Peyer's patch (tissue), 4 donors: ENCODE data around the gene DCAF6. TPM values are rescaled to one million over a fixed set of nuclear protein-coding genes. Genes with fewer than 3 reads are reported as not detected.

Experiments
- DNase-seq, 3 donors: peaks; one replicate each; pipeline ENCODE4 v3.0.0-alpha.2; 2017 to 2019
- H3K27ac ChIP-seq, 4 donors: fragments of 200-600 bp; sonication (generic); one replicate each; pipeline ENCODE4 v1.5.1; 2016 to 2019
- H3K27me3 ChIP-seq, 2 donors: fragments of 200-600 bp; sonication (generic); one replicate each; pipeline ENCODE4 v1.5.1; 2019
- H3K36me3 ChIP-seq, 3 donors: fragments of 200-600 bp; sonication (generic); one replicate each; pipeline ENCODE4 v1.5.1; 2016 to 2019
- H3K4me1 ChIP-seq, 4 donors: fragments of 200-600 bp; sonication (generic); one replicate each; pipeline ENCODE4 v1.5.1; 2016 to 2019
- H3K4me3 ChIP-seq, 4 donors: fragments of 200-600 bp; sonication (generic); 1 replicate in 3 of 4; 2 replicates in 1 of 4; pipeline ENCODE4 v1.5.1; 2016 to 2019; ENCODE audit warnings: mild to moderate bottlenecking in 1 of 4
- H3K9me3 ChIP-seq, 4 donors: fragments of 200-600 bp; sonication (generic); one replicate each; pipeline ENCODE4 v1.5.1; 2016 to 2019; ENCODE audit warnings: mild to moderate bottlenecking in 1 of 4
- CTCF ChIP-seq, 6 experiments: fragments of 450-650 bp in 4 of 6; fragments of 200-600 bp in 2 of 6; sonication (generic) in 1 of 6; IDR thresholded peaks; one replicate each; pipeline ENCODE4 v1.5.1; 2017 to 2019; ENCODE audit warnings: antibody characterized with exemption in 6 of 6, mild to moderate bottlenecking in 3 of 6, moderate library complexity in 1 of 6
- POLR2A ChIP-seq, 2 donors: fragments of 450-650 bp; IDR thresholded peaks; one replicate each; pipeline ENCODE4 v1.5.1; 2017; ENCODE audit warnings: antibody characterized with exemption in 2 of 2, mild to moderate bottlenecking in 2 of 2, moderate library complexity in 2 of 2
- total RNA-seq, 4 donors: library from RNA; depleted of rRNA; stranded (reverse); fragments of >200 nt; gene quantifications; one replicate each; pipeline ENCODE4 v1.1.0, GENCODE V29; 2016

DCAF6 gene
- total RNA-seq, 4 donors from 2014 or later = 106 to 139 (median 114) TPM

DNA sequence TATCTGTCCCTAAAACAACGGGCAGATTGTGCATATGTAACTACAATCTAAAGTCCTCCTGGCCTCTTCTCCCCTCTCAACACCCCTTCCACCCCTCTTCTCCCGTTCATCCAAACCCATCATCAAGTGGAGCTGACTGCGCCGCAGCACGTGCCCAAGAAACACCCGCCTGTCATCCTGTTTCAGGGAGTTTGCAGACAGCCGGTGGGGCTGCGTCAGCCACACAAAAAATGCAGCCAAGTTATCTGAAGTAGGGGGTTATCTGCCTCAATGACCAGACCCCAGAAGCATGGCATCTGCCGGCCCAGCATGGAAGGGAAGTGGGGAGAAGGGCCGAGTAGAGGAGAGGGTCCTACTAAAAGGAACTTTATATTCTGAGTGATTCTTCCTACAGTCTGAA, 151.2 kb downstream of the DCAF6 start:
- no peak for DNase-seq
- Histone ChIP-seq H3K27me3 (no peaks in the 10 kb centered on the region), H3K4me1 (no peaks in the 10 kb centered on the region), H3K4me3 (no peak overlapping the region), H3K36me3 (no peaks in the 10 kb centered on the region), H3K9me3 (no peaks in the 10 kb centered on the region), H3K27ac (no peak overlapping the region)
- no peak for TF ChIP-seq CTCF (IDR thresholded peaks at IDR 0.05)
- no peak for TF ChIP-seq POLR2A (IDR thresholded peaks at IDR 0.05)

DNA sequence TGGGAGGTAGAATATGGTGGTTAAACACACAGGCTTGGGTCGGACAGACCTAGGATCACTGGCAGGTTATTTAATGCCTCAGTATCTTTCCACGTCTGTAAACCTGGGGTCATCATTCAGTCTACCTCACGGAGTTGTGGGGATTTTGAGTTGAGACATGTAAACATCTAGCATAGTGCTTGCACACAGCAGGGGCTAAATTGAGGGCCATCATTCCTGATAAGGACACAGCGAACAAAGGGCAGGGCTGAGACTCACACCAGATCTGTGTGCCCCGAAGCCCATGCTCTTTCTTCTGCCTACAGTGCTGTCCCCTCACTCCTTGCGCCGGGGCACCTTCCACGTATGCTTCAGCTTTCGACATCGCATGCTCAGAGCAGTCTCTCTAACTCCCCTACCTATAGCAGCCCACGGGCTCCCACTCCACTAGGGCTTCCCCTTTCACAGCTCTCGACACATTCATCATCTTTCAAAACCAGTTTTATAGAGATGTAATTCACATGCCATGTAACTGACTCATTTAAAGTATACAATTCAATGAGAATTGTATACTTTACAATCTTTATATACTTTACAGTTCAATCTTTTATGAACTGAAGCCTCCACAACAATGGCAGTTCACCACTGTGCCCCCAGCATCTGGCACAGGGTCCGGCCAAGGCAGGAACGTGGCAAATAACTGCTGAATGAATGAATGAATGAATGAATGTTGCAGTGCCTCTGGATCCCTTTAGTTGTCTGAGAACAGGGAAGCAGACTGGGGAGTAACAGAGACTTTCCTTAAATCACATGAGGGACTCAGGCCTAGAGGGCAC, 152.2 kb downstream of the DCAF6 start:
- TF ChIP-seq CTCF (IDR thresholded peaks at IDR 0.05) (no peak), POLR2A (IDR thresholded peaks at IDR 0.05) (no peak)
- Histone ChIP-seq H3K4me3 (no peak overlapping the region), H3K27me3 (no peaks in the 10 kb centered on the region), H3K27ac (no peak overlapping the region), H3K4me1 (no peaks in the 10 kb centered on the region), H3K9me3 (no peaks in the 10 kb centered on the region), H3K36me3 (no peaks in the 10 kb centered on the region)
- DNase-seq = no peak

- H3K27ac ChIP-seq = no peak overlapping the region
- DNase-seq = peak in 1 of 3 donors; percentile 67
- no peak for TF ChIP-seq POLR2A (IDR thresholded peaks at IDR 0.05)
- TF ChIP-seq CTCF (IDR thresholded peaks at IDR 0.05) = no peak
- H3K27me3 ChIP-seq = no peaks in the 10 kb centered on the region
- H3K4me1 ChIP-seq = no peaks in the 10 kb centered on the region
- H3K4me3 ChIP-seq = no peak overlapping the region
- no peaks in the 10 kb centered on the region for H3K9me3 ChIP-seq
- no peaks in the 10 kb centered on the region for H3K36me3 ChIP-seq
These were observed 153.0 kb downstream of the DCAF6 start for GRCh38 chr1:168089326-168089978.

DNA sequence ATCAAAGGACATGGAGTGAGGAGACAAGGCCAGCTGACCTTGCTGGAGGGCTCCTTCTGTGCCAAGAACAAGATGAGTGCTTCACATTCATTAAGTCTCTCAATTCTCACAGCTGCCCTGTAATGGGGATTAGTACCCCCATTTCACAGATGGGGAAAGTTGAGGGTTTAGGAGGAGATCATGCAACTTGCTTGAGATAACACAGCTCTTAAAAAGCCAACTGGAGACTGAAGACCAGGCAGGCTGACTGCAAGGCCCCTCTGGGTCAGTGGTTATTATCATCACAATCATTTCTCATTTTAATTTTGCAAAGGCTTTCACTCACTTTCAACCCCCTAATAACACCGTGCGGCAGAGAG, 153.5 kb downstream of the DCAF6 start:
- Histone ChIP-seq H3K27me3 (no peaks in the 10 kb centered on the region), H3K4me3 (no peak overlapping the region), H3K9me3 (no peaks in the 10 kb centered on the region), H3K27ac (no peak overlapping the region), H3K4me1 (no peaks in the 10 kb centered on the region), H3K36me3 (no peaks in the 10 kb centered on the region)
- DNase-seq = no peak
- TF ChIP-seq CTCF (IDR thresholded peaks at IDR 0.05) = no peak
- no peak for TF ChIP-seq POLR2A (IDR thresholded peaks at IDR 0.05)

- no peak for DNase-seq
- Histone ChIP-seq H3K9me3 (no peaks in the 10 kb centered on the region), H3K27me3 (no peaks in the 10 kb centered on the region), H3K36me3 (no peaks in the 10 kb centered on the region), H3K4me3 (no peak overlapping the region), H3K27ac (no peak overlapping the region), H3K4me1 (no peaks in the 10 kb centered on the region)
- TF ChIP-seq CTCF (IDR thresholded peaks at IDR 0.05) (no peak), POLR2A (IDR thresholded peaks at IDR 0.05) (no peak)
These were observed 153.9 kb downstream of the DCAF6 start for GRCh38 chr1:168090395-168090794.
